CD4-positive, alpha-beta T cell treated with Interleukin-6 at 100 ng/mL for 8 hours (primary cell): ENCODE measurements around the gene SMCP.

Source experiments
- DNase-seq: peaks from one replicate; pipeline ENCODE4 v3.0.0-alpha.2; 2020; ENCODE audit warnings: mixed read lengths, low spot score

The SMCP gene

DNA sequence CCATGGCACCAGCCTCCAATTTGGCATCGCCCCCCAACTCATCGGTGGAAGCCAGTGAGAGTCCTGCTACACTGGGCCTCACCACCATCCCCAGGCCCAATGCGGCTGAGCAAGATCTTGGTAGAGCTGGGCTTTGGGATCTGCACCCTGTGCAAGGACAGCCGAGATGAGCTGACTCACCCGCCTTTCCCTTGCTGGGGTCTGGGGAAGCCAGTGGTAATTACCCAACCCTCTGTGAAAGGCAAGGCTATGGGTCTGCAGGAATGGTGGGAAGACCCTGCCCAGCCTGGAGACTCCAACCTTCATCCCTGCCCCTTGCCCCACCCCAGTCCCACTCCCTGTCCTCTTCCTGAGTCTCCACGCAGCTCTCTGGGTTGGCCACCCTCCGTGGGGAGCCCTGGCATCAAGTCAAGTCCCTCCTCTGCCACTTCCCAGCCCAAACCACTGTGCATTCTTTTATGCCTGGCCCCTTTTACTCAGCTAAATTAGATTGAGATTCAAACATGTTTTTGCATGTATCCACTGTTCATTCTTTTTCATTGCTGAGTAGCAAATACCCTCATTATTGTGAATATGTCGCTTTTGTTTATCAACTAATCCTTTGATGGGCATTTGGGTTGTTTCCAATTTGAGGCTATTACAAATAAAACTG lies 8.8 kb downstream of the SMCP start:
- no peak for DNase-seq

- DNase-seq: no peak
These were observed 10.0 kb downstream of the SMCP start for GRCh38 chr1:152888126-152888525.

DNA sequence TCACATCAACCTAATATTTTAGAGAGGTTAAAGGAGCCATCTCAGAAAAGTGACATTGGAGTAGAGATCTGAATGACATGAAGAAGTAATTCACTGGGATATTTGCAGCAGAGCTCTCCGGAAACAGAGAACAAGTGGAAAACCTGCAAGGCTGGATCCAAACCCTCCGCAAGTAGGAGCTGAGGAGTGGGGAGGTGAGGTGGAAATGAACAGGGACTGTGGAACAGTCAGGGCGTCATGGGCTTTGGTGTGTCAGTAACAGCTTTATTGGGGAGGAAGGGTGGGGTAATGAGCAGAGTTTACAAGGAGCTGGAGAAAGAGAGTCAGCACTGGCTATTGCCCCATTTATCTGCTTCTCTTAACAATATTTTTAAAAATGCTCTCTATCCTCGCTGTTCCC lies 20.9 kb downstream of the SMCP start:
- DNase-seq: no peak

GRCh38 chr1:152899883-152900282 lies 21.8 kb downstream of the SMCP start:
- no peak for DNase-seq

GRCh38 chr1:152901631-152902030 lies 23.5 kb downstream of the SMCP start:
- no peak for DNase-seq

- DNase-seq: no peak
These were observed 24.5 kb downstream of the SMCP start for GRCh38 chr1:152902636-152903035.

DNA sequence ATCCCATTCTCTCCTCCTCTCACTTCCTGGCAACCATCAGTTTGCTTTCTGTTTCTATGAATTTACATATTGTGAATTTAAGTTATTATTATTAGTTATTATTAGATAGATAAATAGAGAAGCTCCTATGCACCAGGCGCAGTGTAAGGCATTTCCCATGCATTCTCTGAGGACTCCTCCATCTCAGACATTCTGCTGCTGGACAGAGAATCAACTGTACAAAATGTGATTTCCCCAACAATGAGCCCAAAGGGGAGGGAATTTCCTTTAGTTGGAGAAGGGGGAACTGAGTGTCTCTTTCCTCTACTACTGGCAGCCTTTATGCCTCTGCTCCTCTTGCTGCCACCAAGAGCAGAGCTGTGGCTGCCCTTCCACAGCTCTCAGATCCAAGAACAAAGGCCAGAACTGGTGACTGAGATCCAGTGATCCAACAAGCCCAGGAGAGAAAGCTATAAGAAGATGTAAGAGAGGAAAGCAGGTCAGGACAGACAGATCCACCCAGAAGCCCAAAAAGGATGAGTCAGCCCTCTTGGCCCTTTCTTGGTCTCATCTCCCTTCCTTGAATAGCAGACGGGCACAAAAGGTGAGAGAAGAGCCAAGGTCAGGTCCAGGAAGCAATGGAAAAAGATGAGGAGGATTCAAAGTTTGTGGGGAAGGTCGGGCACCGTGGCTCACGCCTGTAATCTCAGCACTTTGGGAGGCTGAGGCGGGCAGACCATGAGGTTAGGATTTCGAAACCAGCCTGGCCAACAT lies 26.7 kb downstream of the SMCP start:
- no peak for DNase-seq

GRCh38 chr1:152906023-152906565 lies 28.0 kb downstream of the SMCP start:
- no peak for DNase-seq

GRCh38 chr1:152907686-152908601 lies 29.8 kb downstream of the SMCP start, which contains the start of gene IVL:
Gene IVL (plus strand): TSS chr1:152908546. CDS start chr1:152909798, 1,252 bp downstream.
- DNase-seq: no peak

DNA sequence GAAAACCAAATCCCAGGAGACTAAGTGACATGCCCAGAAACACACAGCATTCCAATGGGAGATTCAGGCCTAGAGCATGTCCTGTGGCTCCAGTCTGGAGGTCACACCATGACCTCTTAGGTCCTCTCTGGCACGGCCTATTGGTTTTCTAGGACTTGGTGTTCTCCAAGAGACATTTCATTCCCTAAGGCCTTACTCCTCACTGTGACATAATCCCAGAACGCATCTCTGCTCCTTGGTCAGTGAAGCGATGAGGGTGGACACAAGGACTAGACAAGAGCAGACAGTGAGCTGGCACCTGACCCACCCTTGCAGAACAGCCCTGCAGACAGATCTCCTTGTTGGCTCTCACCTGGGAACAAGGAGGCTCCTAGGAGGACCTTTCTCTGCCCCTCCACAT lies 31.1 kb downstream of the SMCP start:
- DNase-seq: no peak

DNA sequence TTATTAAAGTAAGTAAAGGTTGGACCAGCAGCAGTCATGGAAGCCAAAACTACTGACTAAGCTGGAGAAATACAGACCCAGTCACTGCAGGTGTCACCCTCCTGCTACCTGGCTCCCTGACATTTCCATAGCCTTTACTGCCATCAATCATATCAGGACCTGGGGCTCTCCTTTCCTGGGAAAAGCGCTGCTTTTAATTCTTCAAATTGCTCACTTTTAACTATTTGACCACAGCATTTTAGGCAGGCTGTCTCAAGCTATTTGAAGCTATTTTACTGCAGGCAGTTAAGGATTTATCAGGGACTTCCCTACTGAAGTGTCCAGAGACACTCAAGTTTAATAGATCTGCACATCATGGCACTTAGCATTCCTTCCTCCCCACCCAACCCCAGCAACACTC lies 34.3 kb downstream of the SMCP start:
- no peak for DNase-seq

DNA sequence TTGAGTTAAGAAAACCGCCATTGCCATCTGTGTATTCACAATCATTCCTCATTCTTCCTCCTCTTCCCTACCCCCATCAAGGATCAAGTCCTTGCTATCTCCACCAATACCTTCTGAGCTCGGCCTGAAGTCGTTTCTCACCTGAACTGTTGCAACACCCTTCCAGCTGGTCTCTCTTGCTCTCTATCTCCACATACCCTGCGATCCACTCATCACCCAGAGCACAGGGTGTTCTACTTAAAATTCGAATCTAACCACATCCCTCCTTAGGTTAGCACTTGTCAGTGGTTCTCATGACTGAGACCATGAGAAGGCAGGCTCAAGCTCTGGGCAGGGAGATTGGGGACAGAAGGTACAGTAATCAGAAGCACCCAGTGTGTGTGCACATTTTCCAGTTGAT lies 34.8 kb downstream of the SMCP start:
- DNase-seq: no peak

- no peak for DNase-seq
These were observed 39.7 kb downstream of the SMCP start for GRCh38 chr1:152917794-152918193.

DNA sequence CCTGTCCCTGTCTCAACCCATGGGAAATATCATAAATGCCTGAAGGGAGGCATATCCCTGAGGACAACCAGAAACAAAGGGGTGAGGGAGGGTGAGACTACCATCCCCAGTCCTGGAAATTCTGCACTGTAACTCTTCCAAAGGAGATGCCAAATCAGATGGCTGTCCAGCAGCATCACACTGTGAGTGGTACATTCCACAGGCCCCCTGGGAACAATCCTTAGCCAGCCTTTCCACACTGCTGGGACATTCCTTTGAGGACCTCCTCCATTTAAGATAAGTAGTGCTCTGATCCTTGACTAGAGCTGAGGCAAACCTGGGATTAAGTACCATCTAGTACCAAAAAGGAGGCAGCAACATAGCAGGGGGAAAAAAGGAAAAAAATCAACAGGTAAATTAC lies 40.9 kb downstream of the SMCP start:
- DNase-seq: no peak

DNA sequence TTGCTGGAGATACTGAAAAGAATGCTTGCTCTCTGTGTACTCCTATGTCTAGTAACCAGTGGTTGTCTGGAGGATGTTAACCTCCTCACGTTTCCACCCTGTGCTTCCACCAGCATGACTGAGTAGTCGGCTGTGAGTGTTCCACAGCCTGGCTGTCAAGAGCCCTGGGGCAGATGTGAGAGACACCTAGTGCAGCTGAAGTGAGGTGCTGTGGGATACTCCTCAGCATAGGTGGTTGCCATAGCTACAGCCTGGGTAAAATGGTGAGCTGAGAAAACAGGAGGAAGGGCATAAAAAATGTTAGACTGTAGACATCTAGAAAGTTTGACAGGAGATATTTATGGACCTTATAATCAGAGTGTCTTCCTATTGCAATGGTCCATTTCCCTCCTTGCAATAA lies 46.1 kb downstream of the SMCP start:
- no peak for DNase-seq

- no peak for DNase-seq
These were observed 48.0 kb downstream of the SMCP start for GRCh38 chr1:152926091-152926490.

DNA sequence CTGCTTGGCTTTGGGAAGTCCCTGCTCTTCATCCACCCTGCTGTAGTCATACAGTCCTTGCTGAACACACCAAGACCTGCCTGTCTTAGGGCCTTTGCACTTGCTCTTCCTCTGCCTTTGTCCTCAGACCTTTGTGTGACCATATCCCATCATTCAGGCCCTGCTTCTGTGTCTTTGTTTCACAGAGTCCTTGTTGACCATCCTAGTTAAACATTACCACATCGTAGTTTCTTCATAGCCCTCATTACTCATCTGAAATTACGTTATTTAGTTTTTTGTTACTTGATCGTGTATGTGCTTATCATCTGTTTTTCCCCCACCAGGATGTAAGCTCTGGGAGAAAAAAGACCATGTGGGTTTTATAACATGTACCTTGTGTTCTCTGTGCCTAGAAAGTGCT lies 50.5 kb downstream of the SMCP start:
- DNase-seq: no peak

DNA sequence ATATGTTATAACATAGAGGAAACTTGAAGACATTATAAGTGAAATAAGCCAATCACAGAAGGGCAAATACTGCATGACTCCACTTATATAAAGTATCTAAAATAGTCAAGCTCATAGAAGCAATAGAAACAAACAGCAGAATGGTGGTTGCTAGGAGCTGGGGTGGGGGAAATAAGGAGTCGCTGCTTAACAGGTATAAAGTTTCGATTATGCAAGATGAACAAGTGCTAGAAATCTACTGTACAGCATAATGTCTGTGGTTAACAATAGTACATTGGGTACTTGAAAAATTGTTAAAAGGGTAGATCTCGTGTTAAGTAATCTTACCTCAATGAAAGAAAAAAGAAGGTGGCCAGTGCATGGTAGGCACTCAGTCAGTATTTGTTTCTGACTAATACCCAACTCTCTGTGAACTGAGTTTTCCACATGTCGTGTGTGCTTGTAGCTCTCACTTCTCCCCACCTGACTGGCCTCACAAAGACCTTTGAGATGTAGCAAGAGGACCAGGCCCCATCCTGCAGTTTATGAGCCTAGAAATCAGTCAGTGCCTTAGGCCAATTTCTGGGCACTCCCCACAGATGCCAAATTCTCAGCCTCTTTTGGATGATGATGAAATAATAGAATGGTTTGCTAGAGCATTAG lies 54.2 kb downstream of the SMCP start:
- no peak for DNase-seq

GRCh38 chr1:152933196-152933595 lies 55.1 kb downstream of the SMCP start:
- DNase-seq: no peak
